ENCODE measurements around the gene KCNJ14.

KCNJ14 gene

GRCh38 chr19:48421548-48421947 is 33.8 kb upstream of the KCNJ14 start:
- H3K9me3 ChIP-seq (ENCODE audit: control insufficient read depth, low read length): no peaks in the 10 kb centered on the region
- H3K9ac ChIP-seq (ENCODE audit: low read length): peak overlapping the region; percentile 52
- peak overlapping the region in 1 of 2 experiments; percentile 52 for H3K4me3 ChIP-seq (ENCODE audit: insufficient read depth in 1 of 2, low read depth in 1 of 2, low read length in 2 of 2)
- no peak overlapping the region for H2AFZ ChIP-seq (ENCODE audit: low read depth, low read length)
- no peaks in the 10 kb centered on the region for H3K36me3 ChIP-seq (ENCODE audit: control insufficient read depth in 1 of 2, insufficient read depth in 2 of 2, low read depth in 1 of 2, low read length in 2 of 2)
- no peaks in the 10 kb centered on the region for H3K27me3 ChIP-seq (ENCODE audit: control insufficient read depth in 1 of 2, insufficient read depth in 1 of 2, low read length in 2 of 2)
- no peak overlapping the region for H2BK12ac ChIP-seq (ENCODE audit: low read length in 2 of 2)
- no peak overlapping the region for H3K14ac ChIP-seq (ENCODE audit: low read length in 2 of 2)
- H3K4ac ChIP-seq (ENCODE audit: low read depth in 1 of 2, low read length in 2 of 2): no peak overlapping the region
- H4K91ac ChIP-seq (ENCODE audit: low read length): peak overlapping the region; percentile 48
- no peak overlapping the region for H3K4me2 ChIP-seq (ENCODE audit: low read length, poor library complexity, severe bottlenecking)
- WGBS: 91% methylated on average over 15 of the region's 16 CpGs
- no peak overlapping the region for H3K23ac ChIP-seq (ENCODE audit: low read length in 2 of 2)
- H2BK15ac ChIP-seq (ENCODE audit: low read depth, poor library complexity, severe bottlenecking): no peak overlapping the region
- no peak overlapping the region for H4K8ac ChIP-seq (ENCODE audit: low read length)
- no peak for DNase-seq
- no peaks in the 10 kb centered on the region for H3K79me1 ChIP-seq (replicated peaks; ENCODE audit: low read length, poor library complexity, severe bottlenecking)
- H3K4me1 ChIP-seq (ENCODE audit: control insufficient read depth, insufficient read depth, low read depth, low read length): peaks cover 7% of the 10 kb centered on the region
- no peak overlapping the region for H2AK5ac ChIP-seq (ENCODE audit: low read length, severe bottlenecking)
- H2BK120ac ChIP-seq (ENCODE audit: low read depth, low read length): no peak overlapping the region
- no peak overlapping the region for H3K27ac ChIP-seq (ENCODE audit: low read length, poor library complexity, severe bottlenecking)
- no peak overlapping the region for H2BK5ac ChIP-seq (ENCODE audit: low read depth, low read length, poor library complexity, severe bottlenecking)
- no peak overlapping the region for H3K18ac ChIP-seq (ENCODE audit: low read depth in 1 of 2, low read length in 2 of 2)

- Histone ChIP-seq H3K14ac (ENCODE audit: low read length in 2 of 2) (no peak overlapping the region), H3K18ac (ENCODE audit: low read depth in 1 of 2, low read length in 2 of 2) (peak overlapping the region; percentile 82 to 93), H4K91ac (ENCODE audit: low read length) (peak overlapping the region; percentile 98), H3K23ac (ENCODE audit: low read length in 2 of 2) (no peak overlapping the region), H3K9me3 (ENCODE audit: control insufficient read depth, low read length) (no peaks in the 10 kb centered on the region), H3K36me3 (ENCODE audit: control insufficient read depth in 1 of 2, insufficient read depth in 2 of 2, low read depth in 1 of 2, low read length in 2 of 2) (no peaks in the 10 kb centered on the region), H3K4ac (ENCODE audit: low read depth in 1 of 2, low read length in 2 of 2) (peak overlapping the region; percentile 57 to 73), H2AK5ac (ENCODE audit: low read length, severe bottlenecking) (no peak overlapping the region), H3K27ac (ENCODE audit: low read length, poor library complexity, severe bottlenecking) (peak overlapping the region; percentile 93), H3K4me1 (ENCODE audit: control insufficient read depth, insufficient read depth, low read depth, low read length) (peaks cover 5% of the 10 kb centered on the region), H2BK5ac (ENCODE audit: low read depth, low read length, poor library complexity, severe bottlenecking) (no peak overlapping the region), H3K79me1 (replicated peaks; ENCODE audit: low read length, poor library complexity, severe bottlenecking) (no peaks in the 10 kb centered on the region), H2BK120ac (ENCODE audit: low read depth, low read length) (peak overlapping the region; percentile 85), H2BK15ac (ENCODE audit: low read depth, poor library complexity, severe bottlenecking) (no peak overlapping the region), H2BK12ac (ENCODE audit: low read length in 2 of 2) (peak overlapping the region in 1 of 2 experiments; percentile 66), H3K9ac (ENCODE audit: low read length) (peak overlapping the region; percentile 72), H2AFZ (ENCODE audit: low read depth, low read length) (peak overlapping the region; percentile 83), H3K4me3 (ENCODE audit: insufficient read depth in 1 of 2, low read depth in 1 of 2, low read length in 2 of 2) (peak overlapping the region in 1 of 2 experiments; percentile 37), H3K27me3 (ENCODE audit: control insufficient read depth in 1 of 2, insufficient read depth in 1 of 2, low read length in 2 of 2) (no peaks in the 10 kb centered on the region), H4K8ac (ENCODE audit: low read length) (peak overlapping the region; percentile 100), H3K4me2 (ENCODE audit: low read length, poor library complexity, severe bottlenecking) (peak overlapping the region; percentile 54)
- peak; percentile 87 for DNase-seq
- 5% methylated on average over 8 of the region's 8 CpGs for WGBS
Observed at GRCh38 chr19:48424694-48425219, 30.6 kb upstream of the KCNJ14 start.

DNA sequence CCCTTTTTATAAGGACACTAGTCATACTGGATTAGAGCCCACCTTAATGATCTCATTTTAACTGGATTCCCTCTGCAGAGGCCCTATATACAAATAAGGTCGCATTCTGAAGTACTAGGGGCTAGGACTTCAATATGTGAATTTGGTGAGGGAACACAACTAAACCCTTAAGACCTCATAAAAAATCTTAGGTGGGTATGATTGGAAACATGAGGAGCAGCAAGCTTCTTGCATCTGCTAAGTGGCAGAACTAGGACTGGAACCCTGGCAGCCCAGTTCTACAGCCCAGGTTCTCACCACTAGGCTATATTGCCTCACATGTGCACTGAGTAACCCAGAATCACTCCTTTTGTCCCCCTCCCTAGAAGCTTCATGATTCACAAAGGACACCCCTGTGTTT is 26.7 kb upstream of the KCNJ14 start:
- Histone ChIP-seq H2AFZ (ENCODE audit: low read depth, low read length) (no peak overlapping the region), H2BK15ac (ENCODE audit: low read depth, poor library complexity, severe bottlenecking) (no peak overlapping the region), H2BK120ac (ENCODE audit: low read depth, low read length) (no peak overlapping the region), H2AK5ac (ENCODE audit: low read length, severe bottlenecking) (no peak overlapping the region), H4K8ac (ENCODE audit: low read length) (no peak overlapping the region), H4K91ac (ENCODE audit: low read length) (no peak overlapping the region), H3K36me3 (ENCODE audit: control insufficient read depth in 1 of 2, insufficient read depth in 2 of 2, low read depth in 1 of 2, low read length in 2 of 2) (no peaks in the 10 kb centered on the region), H3K27me3 (ENCODE audit: control insufficient read depth in 1 of 2, insufficient read depth in 1 of 2, low read length in 2 of 2) (no peaks in the 10 kb centered on the region), H3K79me1 (replicated peaks; ENCODE audit: low read length, poor library complexity, severe bottlenecking) (no peaks in the 10 kb centered on the region), H3K9ac (ENCODE audit: low read length) (no peak overlapping the region), H3K27ac (ENCODE audit: low read length, poor library complexity, severe bottlenecking) (no peak overlapping the region), H3K4me3 (ENCODE audit: insufficient read depth in 1 of 2, low read depth in 1 of 2, low read length in 2 of 2) (no peak overlapping the region), H3K9me3 (ENCODE audit: control insufficient read depth, low read length) (no peaks in the 10 kb centered on the region), H3K4me2 (ENCODE audit: low read length, poor library complexity, severe bottlenecking) (no peak overlapping the region), H3K18ac (ENCODE audit: low read depth in 1 of 2, low read length in 2 of 2) (no peak overlapping the region), H3K23ac (ENCODE audit: low read length in 2 of 2) (no peak overlapping the region), H3K4me1 (ENCODE audit: control insufficient read depth, insufficient read depth, low read depth, low read length) (peaks cover 3% of the 10 kb centered on the region), H3K4ac (ENCODE audit: low read depth in 1 of 2, low read length in 2 of 2) (no peak overlapping the region), H2BK5ac (ENCODE audit: low read depth, low read length, poor library complexity, severe bottlenecking) (no peak overlapping the region), H2BK12ac (ENCODE audit: low read length in 2 of 2) (no peak overlapping the region), H3K14ac (ENCODE audit: low read length in 2 of 2) (no peak overlapping the region)
- WGBS: no CpG with 5 or more reads among the region's 1 CpG
- DNase-seq: no peak

DNA sequence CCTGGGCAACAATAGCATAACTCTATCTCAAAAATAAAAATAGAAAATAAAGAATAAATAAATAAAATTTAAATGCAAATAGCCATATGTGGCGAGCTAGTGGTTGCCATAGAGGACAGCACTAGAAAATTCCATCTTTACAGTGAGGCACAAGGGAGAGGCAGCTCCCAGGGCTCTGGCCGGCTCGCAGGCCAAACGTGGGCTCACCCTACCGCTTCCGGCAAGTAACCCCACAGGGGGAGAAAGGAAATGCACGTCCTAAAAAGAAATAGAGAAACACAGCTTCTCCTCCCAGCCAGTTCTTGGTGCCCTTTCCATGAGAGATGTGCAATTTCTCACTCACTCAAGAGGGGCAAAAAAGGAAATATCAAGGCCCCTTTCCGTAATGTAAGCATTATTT is 22.0 kb upstream of the KCNJ14 start:
- Histone ChIP-seq H3K4me3 (ENCODE audit: insufficient read depth in 1 of 2, low read depth in 1 of 2, low read length in 2 of 2) (no peak overlapping the region), H3K27ac (ENCODE audit: low read length, poor library complexity, severe bottlenecking) (no peak overlapping the region), H4K8ac (ENCODE audit: low read length) (no peak overlapping the region), H2BK12ac (ENCODE audit: low read length in 2 of 2) (no peak overlapping the region), H2AFZ (ENCODE audit: low read depth, low read length) (no peak overlapping the region), H3K23ac (ENCODE audit: low read length in 2 of 2) (no peak overlapping the region), H3K9me3 (ENCODE audit: control insufficient read depth, low read length) (no peaks in the 10 kb centered on the region), H2BK15ac (ENCODE audit: low read depth, poor library complexity, severe bottlenecking) (no peak overlapping the region), H3K4me1 (ENCODE audit: control insufficient read depth, insufficient read depth, low read depth, low read length) (no peaks in the 10 kb centered on the region), H3K9ac (ENCODE audit: low read length) (no peak overlapping the region), H4K91ac (ENCODE audit: low read length) (no peak overlapping the region), H3K27me3 (ENCODE audit: control insufficient read depth in 1 of 2, insufficient read depth in 1 of 2, low read length in 2 of 2) (no peaks in the 10 kb centered on the region), H3K79me1 (replicated peaks; ENCODE audit: low read length, poor library complexity, severe bottlenecking) (no peaks in the 10 kb centered on the region), H3K18ac (ENCODE audit: low read depth in 1 of 2, low read length in 2 of 2) (no peak overlapping the region), H2BK5ac (ENCODE audit: low read depth, low read length, poor library complexity, severe bottlenecking) (no peak overlapping the region), H2AK5ac (ENCODE audit: low read length, severe bottlenecking) (no peak overlapping the region), H3K14ac (ENCODE audit: low read length in 2 of 2) (no peak overlapping the region), H3K4me2 (ENCODE audit: low read length, poor library complexity, severe bottlenecking) (no peak overlapping the region), H3K36me3 (ENCODE audit: control insufficient read depth in 1 of 2, insufficient read depth in 2 of 2, low read depth in 1 of 2, low read length in 2 of 2) (no peaks in the 10 kb centered on the region), H3K4ac (ENCODE audit: low read depth in 1 of 2, low read length in 2 of 2) (no peak overlapping the region), H2BK120ac (ENCODE audit: low read depth, low read length) (no peak overlapping the region)
- DNase-seq: no peak
- 92% methylated on average over 8 of the region's 8 CpGs for WGBS
